Peyer's patch (tissue), 4 donors: ENCODE measurements around the gene C1QL1. TPM values are rescaled to one million over a fixed set of nuclear protein-coding genes. Genes with fewer than 3 reads are reported as not detected.

Experiments used
- DNase-seq, 3 donors: peaks; one replicate each; pipeline ENCODE4 v3.0.0-alpha.2; 2017 to 2019
- H3K27ac ChIP-seq, 4 donors: fragments of 200-600 bp; sonication (generic); one replicate each; pipeline ENCODE4 v1.5.1; 2016 to 2019
- H3K27me3 ChIP-seq, 2 donors: fragments of 200-600 bp; sonication (generic); one replicate each; pipeline ENCODE4 v1.5.1; 2019
- H3K36me3 ChIP-seq, 3 donors: fragments of 200-600 bp; sonication (generic); one replicate each; pipeline ENCODE4 v1.5.1; 2016 to 2019
- H3K4me1 ChIP-seq, 4 donors: fragments of 200-600 bp; sonication (generic); one replicate each; pipeline ENCODE4 v1.5.1; 2016 to 2019
- H3K4me3 ChIP-seq, 4 donors: fragments of 200-600 bp; sonication (generic); 1 replicate in 3 of 4; 2 replicates in 1 of 4; pipeline ENCODE4 v1.5.1; 2016 to 2019; ENCODE audit warnings: mild to moderate bottlenecking in 1 of 4
- H3K9me3 ChIP-seq, 4 donors: fragments of 200-600 bp; sonication (generic); one replicate each; pipeline ENCODE4 v1.5.1; 2016 to 2019; ENCODE audit warnings: mild to moderate bottlenecking in 1 of 4
- POLR2A ChIP-seq, 2 donors: fragments of 450-650 bp; IDR thresholded peaks; one replicate each; pipeline ENCODE4 v1.5.1; 2017; ENCODE audit warnings: antibody characterized with exemption in 2 of 2, mild to moderate bottlenecking in 2 of 2, moderate library complexity in 2 of 2
- total RNA-seq, 4 donors: library from RNA; depleted of rRNA; stranded (reverse); fragments of >200 nt; gene quantifications; one replicate each; pipeline ENCODE4 v1.1.0, GENCODE V29; 2016
- TF ChIP-seq, protein P1 (sequence below), 6 experiments: fragments of 450-650 bp in 4 of 6; fragments of 200-600 bp in 2 of 6; sonication (generic) in 1 of 6; IDR thresholded peaks; one replicate each; pipeline ENCODE4 v1.5.1; 2017 to 2019; ENCODE audit warnings: antibody characterized with exemption in 6 of 6, mild to moderate bottlenecking in 3 of 6, moderate library complexity in 1 of 6

Gene C1QL1
- total RNA-seq, 4 donors from 2014 or later: 0.67 to 3.3 TPM; not detected in 2

DNA sequence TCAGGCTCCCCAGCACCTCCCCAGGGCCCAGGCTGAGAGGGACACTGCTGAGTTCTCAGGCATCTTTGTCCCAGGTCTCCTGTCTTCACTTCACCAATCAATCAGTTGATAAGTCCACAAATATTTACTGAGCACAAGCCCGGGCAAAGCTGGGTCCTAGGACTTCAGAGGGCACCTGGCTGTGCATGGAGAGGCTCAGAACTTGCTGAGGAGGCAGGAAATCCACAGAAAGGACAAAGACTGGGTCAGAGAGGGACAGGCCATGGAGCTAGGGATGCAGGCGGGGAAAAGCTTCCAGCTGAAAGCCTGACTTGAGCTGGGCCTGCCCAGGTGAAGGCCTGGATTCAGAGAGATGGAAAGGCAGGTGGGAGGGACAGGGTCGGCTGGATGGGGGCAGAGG is 33.2 kb upstream of the C1QL1 start:
- Histone ChIP-seq H3K36me3 (no peaks in the 10 kb centered on the region), H3K4me1 (no peaks in the 10 kb centered on the region), H3K27me3 (no peaks in the 10 kb centered on the region), H3K9me3 (no peaks in the 10 kb centered on the region), H3K27ac (no peak overlapping the region), H3K4me3 (no peak overlapping the region)
- no peak for TF ChIP-seq POLR2A (IDR thresholded peaks at IDR 0.05)
- TF ChIP-seq, protein P1, sequence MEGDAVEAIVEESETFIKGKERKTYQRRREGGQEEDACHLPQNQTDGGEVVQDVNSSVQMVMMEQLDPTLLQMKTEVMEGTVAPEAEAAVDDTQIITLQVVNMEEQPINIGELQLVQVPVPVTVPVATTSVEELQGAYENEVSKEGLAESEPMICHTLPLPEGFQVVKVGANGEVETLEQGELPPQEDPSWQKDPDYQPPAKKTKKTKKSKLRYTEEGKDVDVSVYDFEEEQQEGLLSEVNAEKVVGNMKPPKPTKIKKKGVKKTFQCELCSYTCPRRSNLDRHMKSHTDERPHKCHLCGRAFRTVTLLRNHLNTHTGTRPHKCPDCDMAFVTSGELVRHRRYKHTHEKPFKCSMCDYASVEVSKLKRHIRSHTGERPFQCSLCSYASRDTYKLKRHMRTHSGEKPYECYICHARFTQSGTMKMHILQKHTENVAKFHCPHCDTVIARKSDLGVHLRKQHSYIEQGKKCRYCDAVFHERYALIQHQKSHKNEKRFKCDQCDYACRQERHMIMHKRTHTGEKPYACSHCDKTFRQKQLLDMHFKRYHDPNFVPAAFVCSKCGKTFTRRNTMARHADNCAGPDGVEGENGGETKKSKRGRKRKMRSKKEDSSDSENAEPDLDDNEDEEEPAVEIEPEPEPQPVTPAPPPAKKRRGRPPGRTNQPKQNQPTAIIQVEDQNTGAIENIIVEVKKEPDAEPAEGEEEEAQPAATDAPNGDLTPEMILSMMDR (IDR thresholded peaks at IDR 0.05): no peak
- DNase-seq: no peak

- Histone ChIP-seq H3K4me1 (no peaks in the 10 kb centered on the region), H3K4me3 (no peak overlapping the region), H3K27ac (no peak overlapping the region), H3K36me3 (no peaks in the 10 kb centered on the region), H3K9me3 (no peaks in the 10 kb centered on the region), H3K27me3 (no peaks in the 10 kb centered on the region)
- TF ChIP-seq POLR2A (IDR thresholded peaks at IDR 0.05): no peak
- TF ChIP-seq, protein P1 (IDR thresholded peaks at IDR 0.05): no peak
- DNase-seq: no peak
Observed at GRCh38 chr17:44999433-44999832, 31.3 kb upstream of the C1QL1 start.

- Histone ChIP-seq H3K9me3 (no peaks in the 10 kb centered on the region), H3K36me3 (no peaks in the 10 kb centered on the region), H3K27ac (no peak overlapping the region), H3K27me3 (no peaks in the 10 kb centered on the region), H3K4me3 (no peak overlapping the region), H3K4me1 (no peaks in the 10 kb centered on the region)
- TF ChIP-seq POLR2A (IDR thresholded peaks at IDR 0.05): no peak
- TF ChIP-seq, protein P1 (IDR thresholded peaks at IDR 0.05): no peak
- DNase-seq: no peak
Observed at GRCh38 chr17:44998646-44999045, 30.5 kb upstream of the C1QL1 start.

- Histone ChIP-seq H3K4me3 (no peak overlapping the region), H3K27me3 (no peaks in the 10 kb centered on the region), H3K27ac (no peak overlapping the region), H3K9me3 (no peaks in the 10 kb centered on the region), H3K4me1 (no peaks in the 10 kb centered on the region), H3K36me3 (no peaks in the 10 kb centered on the region)
- no peak for TF ChIP-seq POLR2A (IDR thresholded peaks at IDR 0.05)
- TF ChIP-seq, protein P1 (IDR thresholded peaks at IDR 0.05): no peak
- DNase-seq: no peak
Observed at GRCh38 chr17:44997733-44998520, 29.8 kb upstream of the C1QL1 start.

- H3K4me1 ChIP-seq: no peaks in the 10 kb centered on the region
- no peak for DNase-seq
- no peaks in the 10 kb centered on the region for H3K9me3 ChIP-seq
- no peak overlapping the region for H3K27ac ChIP-seq
- no peak overlapping the region for H3K4me3 ChIP-seq
- H3K36me3 ChIP-seq: no peaks in the 10 kb centered on the region
- TF ChIP-seq, protein P1 (IDR thresholded peaks at IDR 0.05): no peak
- no peak for TF ChIP-seq POLR2A (IDR thresholded peaks at IDR 0.05)
- no peaks in the 10 kb centered on the region for H3K27me3 ChIP-seq
Observed at GRCh38 chr17:44996304-44996703, 28.2 kb upstream of the C1QL1 start.
